Uterus (tissue), 4 donors: Measurements from ENCODE around the gene RELT. TPM values are rescaled to one million over a fixed set of nuclear protein-coding genes. Genes with fewer than 3 reads are reported as not detected.

Source experiments
- DNase-seq, 2 donors: peaks; one replicate each; pipeline ENCODE4 v3.0.0-alpha.2; 2019 to 2020
- H3K27ac ChIP-seq, 2 donors: fragments of 200-600 bp; sonication (generic); 1 replicate in 1 of 2; 2 replicates in 1 of 2; pipeline ENCODE4 v1.5.1; 2016 to 2018
- H3K27me3 ChIP-seq, 2 donors: fragments of 200-600 bp; sonication (generic); one replicate each; pipeline ENCODE4 v1.5.1; 2018 to 2019; ENCODE audit warnings: control low read depth in 1 of 2
- H3K36me3 ChIP-seq, 2 donors: fragments of 200-600 bp; sonication (generic); one replicate each; pipeline ENCODE4 v1.5.1; 2019; ENCODE audit warnings: control low read depth in 1 of 2
- H3K4me1 ChIP-seq, 2 donors: fragments of 200-600 bp; sonication (generic); one replicate each; pipeline ENCODE4 v1.5.1; 2018 to 2019; ENCODE audit warnings: control low read depth in 1 of 2
- H3K4me3 ChIP-seq, 2 donors: fragments of 200-600 bp; sonication (generic); 1 replicate in 1 of 2; 2 replicates in 1 of 2; pipeline ENCODE4 v1.5.1; 2018 to 2019; ENCODE audit warnings: mild to moderate bottlenecking in 1 of 2
- H3K9me3 ChIP-seq, 2 donors: fragments of 200-600 bp; sonication (generic); one replicate each; pipeline ENCODE4 v1.5.1; 2019; ENCODE audit warnings: control low read depth in 1 of 2
- POLR2A ChIP-seq, 2 donors: fragments of 450-650 bp; IDR thresholded peaks; one replicate each; pipeline ENCODE4 v1.6.1; 2016; ENCODE audit warnings: antibody characterized with exemption in 2 of 2, mild to moderate bottlenecking in 1 of 2, moderate library complexity in 1 of 2
- intact Hi-C: fragments of 100-400 bp; cut with DNase I; formaldehyde crosslinking; loops from one replicate; pipeline ENCODE4 v1.15.1; 2023; ENCODE audit warnings: low total_unique reads
- total RNA-seq, 4 donors: library from RNA; depleted of rRNA in 3 of 4; stranded (reverse); fragments of >200 nt in 3 of 4; gene quantifications; one replicate each; pipeline versions ENCODE4 v1.1.0 to v1.2.4, GENCODE V29; 2014 to 2023
- TF ChIP-seq, protein P1 (sequence below), 4 experiments: fragments of 200-600 bp in 2 of 4; fragments of 450-650 bp in 2 of 4; sonication (generic) in 2 of 4; IDR thresholded peaks; one replicate each; pipeline ENCODE4 v1.5.1; 2016 to 2019; ENCODE audit warnings: antibody characterized with exemption in 4 of 4, mild to moderate bottlenecking in 2 of 4, moderate library complexity in 1 of 4
- donor health status: DM: yes; HTN: yes; CAD: no.

Gene RELT, protein sequence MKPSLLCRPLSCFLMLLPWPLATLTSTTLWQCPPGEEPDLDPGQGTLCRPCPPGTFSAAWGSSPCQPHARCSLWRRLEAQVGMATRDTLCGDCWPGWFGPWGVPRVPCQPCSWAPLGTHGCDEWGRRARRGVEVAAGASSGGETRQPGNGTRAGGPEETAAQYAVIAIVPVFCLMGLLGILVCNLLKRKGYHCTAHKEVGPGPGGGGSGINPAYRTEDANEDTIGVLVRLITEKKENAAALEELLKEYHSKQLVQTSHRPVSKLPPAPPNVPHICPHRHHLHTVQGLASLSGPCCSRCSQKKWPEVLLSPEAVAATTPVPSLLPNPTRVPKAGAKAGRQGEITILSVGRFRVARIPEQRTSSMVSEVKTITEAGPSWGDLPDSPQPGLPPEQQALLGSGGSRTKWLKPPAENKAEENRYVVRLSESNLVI
- 1 to 10 TPM in 2 of 4 donors, under 1 TPM in 1, not detected in 1; 0.29 to 5.8 (median 3.3) TPM for total RNA-seq

DNA sequence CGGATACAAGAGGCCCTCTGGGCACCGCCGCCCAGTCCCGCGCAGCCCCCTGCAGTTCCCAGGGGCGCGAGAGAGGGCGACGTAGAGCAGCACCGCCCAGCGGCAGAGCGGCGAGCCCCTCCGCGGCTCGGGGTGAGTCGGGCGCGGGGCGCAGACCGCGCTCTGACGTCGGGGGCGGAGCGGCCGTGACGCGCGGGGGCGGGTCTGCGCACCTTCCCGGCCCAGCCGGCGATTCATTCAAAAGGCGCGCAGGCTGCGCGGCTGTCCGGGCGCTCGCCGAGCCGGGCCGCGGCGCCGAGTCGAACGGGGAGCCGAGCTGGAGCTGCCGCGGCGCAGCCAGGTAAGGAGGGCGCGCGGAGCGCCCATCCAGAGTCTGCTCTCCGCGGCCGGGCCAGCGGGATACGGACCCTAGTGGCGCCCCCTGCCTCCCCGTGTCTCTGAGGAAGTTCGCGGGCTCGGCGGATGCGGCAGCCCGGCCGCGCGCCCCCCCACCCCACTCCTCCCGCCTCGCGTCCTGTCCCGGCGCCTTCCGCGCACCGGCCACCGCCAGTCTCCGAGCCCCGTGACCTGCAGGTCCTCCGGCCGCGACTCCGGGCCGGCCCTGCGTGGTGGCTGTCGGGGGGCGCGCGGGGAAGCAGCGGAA, at the start of gene RELT:
Gene RELT, plus strand, starts transcription at position 240 of the 643 bp plus-strand sequence. CDS start 12,738 bp downstream, outside the sequence.
- H3K36me3 ChIP-seq: no peaks in the 10 kb centered on the region

DNA sequence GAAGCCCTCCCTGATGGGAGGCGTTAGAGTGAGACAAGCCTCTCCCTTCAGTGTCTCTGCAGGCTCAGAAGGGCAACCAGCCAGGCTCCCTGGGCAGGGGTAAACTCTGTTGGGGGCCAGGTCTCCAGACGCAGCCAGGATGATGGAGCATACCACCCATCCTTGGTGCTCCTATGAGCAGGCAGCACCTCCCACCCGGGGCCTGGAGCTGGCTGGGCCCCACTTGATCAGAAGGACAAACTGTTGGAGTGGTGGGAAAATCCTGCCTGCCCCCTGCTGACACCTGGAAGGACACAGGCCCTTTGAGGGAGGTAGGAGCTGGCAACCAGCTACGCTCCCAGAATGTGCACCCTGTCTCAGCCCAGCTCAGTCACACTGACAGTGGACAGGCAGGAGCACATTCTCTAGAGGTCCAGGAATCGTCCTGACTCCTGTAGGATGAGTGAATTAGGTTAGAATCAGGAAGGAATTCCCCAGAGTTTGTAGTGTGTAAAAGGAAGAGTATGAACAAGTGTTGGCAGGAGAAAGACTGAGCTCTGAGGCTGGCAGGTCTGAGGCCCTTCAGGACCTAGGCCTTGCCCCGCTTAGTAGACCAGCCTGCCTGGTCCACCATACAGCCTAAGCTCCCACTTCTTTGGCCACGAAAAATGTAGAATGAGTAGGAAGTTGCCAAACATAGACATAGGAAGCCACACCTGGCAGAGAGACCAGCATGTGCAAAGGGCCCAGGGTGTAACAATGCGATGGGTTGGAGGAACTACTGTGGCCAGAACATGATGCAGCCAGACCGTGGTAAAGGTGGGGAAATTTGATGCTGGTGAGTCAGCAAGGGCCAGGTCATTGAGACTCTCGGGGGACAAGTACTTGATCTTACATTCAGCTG, 49.0 kb upstream of the RELT start:
- Histone ChIP-seq H3K36me3 (no peaks in the 10 kb centered on the region), H3K27ac (peak overlapping the region; percentile 93 to 98), H3K4me1 (peaks cover 30 to 59% of the 10 kb centered on the region in 2 donors), H3K9me3 (no peaks in the 10 kb centered on the region), H3K27me3 (no peaks in the 10 kb centered on the region), H3K4me3 (no peak overlapping the region)
- no peak for DNase-seq
- intact Hi-C loops: no loop called here
- TF ChIP-seq POLR2A (IDR thresholded peaks at IDR 0.05): no peak
- TF ChIP-seq, protein P1, sequence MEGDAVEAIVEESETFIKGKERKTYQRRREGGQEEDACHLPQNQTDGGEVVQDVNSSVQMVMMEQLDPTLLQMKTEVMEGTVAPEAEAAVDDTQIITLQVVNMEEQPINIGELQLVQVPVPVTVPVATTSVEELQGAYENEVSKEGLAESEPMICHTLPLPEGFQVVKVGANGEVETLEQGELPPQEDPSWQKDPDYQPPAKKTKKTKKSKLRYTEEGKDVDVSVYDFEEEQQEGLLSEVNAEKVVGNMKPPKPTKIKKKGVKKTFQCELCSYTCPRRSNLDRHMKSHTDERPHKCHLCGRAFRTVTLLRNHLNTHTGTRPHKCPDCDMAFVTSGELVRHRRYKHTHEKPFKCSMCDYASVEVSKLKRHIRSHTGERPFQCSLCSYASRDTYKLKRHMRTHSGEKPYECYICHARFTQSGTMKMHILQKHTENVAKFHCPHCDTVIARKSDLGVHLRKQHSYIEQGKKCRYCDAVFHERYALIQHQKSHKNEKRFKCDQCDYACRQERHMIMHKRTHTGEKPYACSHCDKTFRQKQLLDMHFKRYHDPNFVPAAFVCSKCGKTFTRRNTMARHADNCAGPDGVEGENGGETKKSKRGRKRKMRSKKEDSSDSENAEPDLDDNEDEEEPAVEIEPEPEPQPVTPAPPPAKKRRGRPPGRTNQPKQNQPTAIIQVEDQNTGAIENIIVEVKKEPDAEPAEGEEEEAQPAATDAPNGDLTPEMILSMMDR (IDR thresholded peaks at IDR 0.05): no peak

More for the DNA sequence above, at the start of gene RELT:
- intact Hi-C loops: no loop called here
- DNase-seq: peak; percentile 81 to 91
- Histone ChIP-seq H3K9me3 (no peaks in the 10 kb centered on the region), H3K27ac (peak within 1 kb of the TSS; percentile 73 to 85), H3K4me1 (peaks cover 0 to 9% of the 10 kb centered on the region in 2 donors), H3K4me3 (peak within 1 kb of the TSS; percentile 27 to 46), H3K27me3 (no peaks in the 10 kb centered on the region)
- TF ChIP-seq, protein P1 (IDR thresholded peaks at IDR 0.05): peak; percentile 80 to 98 (median 96)
- peak; percentile 72 to 92 for TF ChIP-seq POLR2A (IDR thresholded peaks at IDR 0.05)

DNA sequence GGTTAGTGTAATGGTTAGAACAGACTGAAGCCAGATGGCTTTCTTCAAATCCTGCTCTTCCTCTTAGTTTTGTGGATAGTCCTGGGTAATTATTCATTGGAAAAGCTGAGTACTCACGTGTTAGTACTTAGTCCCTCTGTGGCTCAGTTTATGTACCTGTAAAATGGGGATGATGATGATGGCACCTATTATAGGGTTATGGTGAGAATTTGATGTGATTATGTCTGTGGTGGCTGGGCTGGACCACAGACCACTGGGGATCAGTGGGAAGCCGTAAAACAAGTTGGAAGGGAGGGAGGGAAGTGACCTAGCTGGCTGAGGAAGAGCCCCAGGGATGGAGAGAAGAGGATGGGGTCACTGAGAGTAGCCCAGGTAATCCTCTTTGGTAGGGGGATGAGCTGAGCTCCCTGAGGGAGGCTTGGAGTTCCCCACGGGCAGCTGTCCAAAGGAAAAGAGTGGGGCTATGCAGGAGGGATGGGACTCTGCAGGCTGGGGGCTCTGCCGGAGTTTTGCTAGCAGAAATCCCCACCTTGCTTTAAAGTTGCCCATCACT, 48.3 kb upstream of the RELT start:
- peaks cover 26 to 52% of the 10 kb centered on the region in 2 donors for H3K4me1 ChIP-seq

DNA sequence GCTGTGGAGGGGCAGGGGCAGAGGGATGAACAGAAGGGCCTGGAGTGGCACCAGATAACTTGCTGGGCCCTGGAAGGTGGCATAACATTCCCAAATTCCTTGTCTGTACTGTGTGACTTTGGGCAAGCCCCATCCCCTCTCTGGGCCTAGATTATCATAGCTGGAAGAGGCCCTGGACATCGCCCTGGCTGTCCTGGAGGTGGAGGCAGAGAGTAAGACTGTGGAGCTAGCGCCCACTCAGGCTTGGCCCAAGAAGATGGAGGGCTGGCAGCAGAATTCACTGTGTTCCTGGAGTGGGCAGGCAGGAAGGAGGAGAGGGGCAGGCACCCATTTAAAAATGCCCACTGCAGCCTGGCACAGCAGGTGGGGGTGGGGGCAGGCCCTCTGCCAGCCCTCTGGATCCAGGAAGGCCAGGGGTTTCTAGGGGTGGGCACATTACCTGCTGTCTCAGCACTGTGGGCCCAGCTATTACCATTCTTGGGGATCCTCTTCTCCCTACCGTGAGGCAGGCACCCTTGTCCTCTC, 45.6 kb upstream of the RELT start:
- TF ChIP-seq, protein P1 (IDR thresholded peaks at IDR 0.05): peak in 3 of 4 experiments; percentile 11 to 51 (median 40)
- no peak for TF ChIP-seq POLR2A (IDR thresholded peaks at IDR 0.05)
- H3K4me1 ChIP-seq: peaks cover 27 to 51% of the 10 kb centered on the region in 2 donors
- no peaks in the 10 kb centered on the region for H3K27me3 ChIP-seq
- H3K9me3 ChIP-seq: no peaks in the 10 kb centered on the region
- DNase-seq: no peak
- H3K36me3 ChIP-seq: no peaks in the 10 kb centered on the region
- H3K27ac ChIP-seq: peak overlapping the region; percentile 74 to 94
- H3K4me3 ChIP-seq: no peak overlapping the region
- intact Hi-C loops: no loop called here

More for the DNA sequence above, 48.3 kb upstream of the RELT start:
- Histone ChIP-seq H3K27ac (peak overlapping the region; percentile 93 to 98), H3K36me3 (no peaks in the 10 kb centered on the region), H3K4me3 (no peak overlapping the region), H3K9me3 (no peaks in the 10 kb centered on the region), H3K27me3 (no peaks in the 10 kb centered on the region)
- no peak for DNase-seq
- TF ChIP-seq, protein P1 (IDR thresholded peaks at IDR 0.05): no peak
- no peak for TF ChIP-seq POLR2A (IDR thresholded peaks at IDR 0.05)
- intact Hi-C loops: no loop called here
